Right lobe of liver (tissue), 6 donors: ENCODE results near the gene UBE2M. TPM values are rescaled to one million over a fixed set of nuclear protein-coding genes. Genes with fewer than 3 reads are reported as not detected.

Experiments
- ATAC-seq, 4 donors: fragments of 200-7000 bp; cut with Tn5 transposase; one replicate each; pipeline ENCODE4 v1.9.1; 2020; ENCODE audit warnings: mild to moderate bottlenecking in 4 of 4, moderate library complexity in 4 of 4
- DNase-seq, 3 donors: peaks; one replicate each; pipeline ENCODE4 v3.0.0-alpha.2; 2020
- H3K27ac ChIP-seq, 3 donors: fragments of 200-600 bp; one replicate each; pipeline ENCODE4 v1.8.0; 2022
- H3K27me3 ChIP-seq, 2 donors: fragments of 200-600 bp; one replicate each; pipeline ENCODE4 v1.8.0; 2022
- H3K36me3 ChIP-seq, 4 donors: fragments of 200-600 bp; sonication (generic) in 1 of 4; one replicate each; pipeline versions ENCODE4 v1.5.1 to v1.8.0; 2017 to 2022; ENCODE audit warnings: control low read depth in 1 of 4
- H3K4me1 ChIP-seq, 4 donors: fragments of 200-600 bp; sonication (generic) in 1 of 4; one replicate each; pipeline versions ENCODE4 v1.5.1 to v1.8.0; 2017 to 2022; ENCODE audit warnings: control low read depth in 1 of 4
- H3K4me3 ChIP-seq, 3 donors: fragments of 200-600 bp; one replicate each; pipeline ENCODE4 v1.8.0; 2022
- H3K9me3 ChIP-seq, 4 donors: fragments of 200-600 bp; sonication (generic) in 1 of 4; one replicate each; pipeline versions ENCODE4 v1.5.1 to v1.8.0; 2017 to 2022; ENCODE audit warnings: control low read depth in 1 of 4
- POLR2A ChIP-seq: fragments of 450-650 bp; IDR thresholded peaks from one replicate; pipeline ENCODE4 v1.6.1; 2017; ENCODE audit warnings: antibody characterized with exemption, mild to moderate bottlenecking
- WGBS: methylation state at CpG from one replicate; pipeline ENCODE4 v1.1.6; 2018; ENCODE audit warnings: low coverage, low lambda C conversion rate; ENCODE audit not compliant: insufficient coverage; ENCODE audit errors: missing lambda C conversion rate; 5-methylcytosine and 5-hydroxymethylcytosine counted together
- intact Hi-C, 2 donors: fragments of 100-400 bp; cut with DNase I; formaldehyde crosslinking; loops; one replicate each; pipeline versions ENCODE4 v1.11.2 to v1.14.1; 2022
- total RNA-seq, 6 experiments: library from RNA; depleted of rRNA in 2 of 6; stranded (reverse); fragments of >200 nt in 2 of 6; fragmentation: NEBNext Ultra II Directional in 3 of 6; extraction: Animal tissue kit (Norgen Biotek cat#: 25700) in 3 of 6; gene quantifications; one replicate each; pipeline versions ENCODE4 v1.1.0 to v1.2.4, GENCODE V29; 2016 to 2023
- TF ChIP-seq, protein P1 (sequence below), 4 donors: fragments of 200-600 bp in 3 of 4; fragments of 450-650 bp in 1 of 4; IDR thresholded peaks; one replicate each; pipeline versions ENCODE4 v1.5.1 to v1.8.0; 2016 to 2022; ENCODE audit warnings: antibody characterized with exemption in 4 of 4, mild to moderate bottlenecking in 2 of 4
- donor health status: DM: no; HTN: yes; CAD: no.
- donor health status: DM: no; HTN: no; CAD: no.
- donor health status: DM: no; HTN: no; CAD: no.
- donor health status: DM: no; HTN: yes; CAD: no.
- donor health status: DM: no; HTN: yes; CAD: no.

The UBE2M gene
- total RNA-seq, 6 experiments from 2014 or later, result 16.0 to 23.5 (median 20.7) TPM

- Histone ChIP-seq H3K36me3 (peaks cover 0 to 12% (median 2%) of the 10 kb centered on the region in 4 donors), H3K27ac (peak overlapping the region; percentile 98 to 100 (median 99)), H3K4me1 (peaks cover 0 to 47% (median 12%) of the 10 kb centered on the region in 4 donors), H3K27me3 (no peaks in the 10 kb centered on the region), H3K9me3 (no peaks in the 10 kb centered on the region), H3K4me3 (peak overlapping the region; percentile 72 to 95 (median 89))
- DNase-seq (peak; percentile 99), ATAC-seq (peak; percentile 72 to 78 (median 78))
- intact Hi-C loops, result no loop called here
- peak; percentile 68 for TF ChIP-seq POLR2A
- TF ChIP-seq, protein P1, sequence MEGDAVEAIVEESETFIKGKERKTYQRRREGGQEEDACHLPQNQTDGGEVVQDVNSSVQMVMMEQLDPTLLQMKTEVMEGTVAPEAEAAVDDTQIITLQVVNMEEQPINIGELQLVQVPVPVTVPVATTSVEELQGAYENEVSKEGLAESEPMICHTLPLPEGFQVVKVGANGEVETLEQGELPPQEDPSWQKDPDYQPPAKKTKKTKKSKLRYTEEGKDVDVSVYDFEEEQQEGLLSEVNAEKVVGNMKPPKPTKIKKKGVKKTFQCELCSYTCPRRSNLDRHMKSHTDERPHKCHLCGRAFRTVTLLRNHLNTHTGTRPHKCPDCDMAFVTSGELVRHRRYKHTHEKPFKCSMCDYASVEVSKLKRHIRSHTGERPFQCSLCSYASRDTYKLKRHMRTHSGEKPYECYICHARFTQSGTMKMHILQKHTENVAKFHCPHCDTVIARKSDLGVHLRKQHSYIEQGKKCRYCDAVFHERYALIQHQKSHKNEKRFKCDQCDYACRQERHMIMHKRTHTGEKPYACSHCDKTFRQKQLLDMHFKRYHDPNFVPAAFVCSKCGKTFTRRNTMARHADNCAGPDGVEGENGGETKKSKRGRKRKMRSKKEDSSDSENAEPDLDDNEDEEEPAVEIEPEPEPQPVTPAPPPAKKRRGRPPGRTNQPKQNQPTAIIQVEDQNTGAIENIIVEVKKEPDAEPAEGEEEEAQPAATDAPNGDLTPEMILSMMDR (IDR thresholded peaks at IDR 0.05), result no peak
- 0% methylated on average over 25 of the region's 76 CpGs for WGBS
These were observed 338 bp upstream of the UBE2M start for GRCh38 chr19:58558623-58559274.

DNA sequence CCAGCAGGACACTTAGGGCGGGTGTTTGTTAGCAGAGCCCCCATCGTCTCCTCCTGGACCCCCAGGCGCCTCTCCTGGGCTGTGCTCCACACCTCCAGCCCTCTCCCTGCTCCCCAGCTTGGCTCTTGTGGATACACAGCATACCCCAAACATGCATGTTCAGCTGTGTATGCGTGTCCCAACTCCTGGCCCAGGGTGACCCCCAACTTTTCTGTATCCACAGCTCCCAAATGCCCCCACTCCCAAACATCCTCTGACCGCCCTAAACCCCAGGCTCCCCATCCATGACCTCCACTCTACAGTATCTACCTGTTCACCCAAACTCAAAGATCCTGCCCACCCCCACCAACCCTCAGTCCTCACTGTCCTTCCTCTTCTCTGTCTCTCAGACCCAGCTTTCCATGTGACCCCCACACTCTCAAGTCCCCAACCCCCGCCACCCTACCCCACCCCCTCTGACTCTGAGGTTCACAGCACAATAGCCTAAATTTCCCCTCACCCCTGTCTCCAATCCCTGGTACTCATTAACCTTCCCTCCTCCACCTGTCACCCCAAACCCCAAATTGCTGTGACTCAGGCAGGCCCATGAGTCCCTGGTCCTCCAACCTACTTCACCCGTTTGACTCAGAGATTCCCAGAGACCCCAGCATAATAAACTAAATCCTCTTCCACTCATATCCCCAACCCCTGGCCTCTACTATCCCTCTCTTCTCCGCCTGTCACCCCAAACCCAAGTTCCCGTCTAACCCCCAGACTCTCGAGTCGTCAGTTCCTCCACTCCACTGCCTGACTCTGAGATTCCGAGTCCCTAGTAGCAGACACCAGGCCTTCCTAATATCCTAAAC lies 968 bp downstream of the UBE2M start:
- Histone ChIP-seq H3K4me3 (peak overlapping the region; percentile 60 to 95 (median 89)), H3K27ac (peak overlapping the region; percentile 40 to 100 (median 98)), H3K9me3 (no peaks in the 10 kb centered on the region), H3K27me3 (no peaks in the 10 kb centered on the region), H3K36me3 (peaks cover 0 to 20% (median 2%) of the 10 kb centered on the region in 4 donors), H3K4me1 (peaks cover 0 to 39% (median 9%) of the 10 kb centered on the region in 4 donors)
- intact Hi-C loops, result no loop called here
- no peak for TF ChIP-seq POLR2A
- TF ChIP-seq, protein P1 (IDR thresholded peaks at IDR 0.05), result no peak
- DNase-seq (no peak), ATAC-seq (no peak)
- 7% methylated on average over 8 of the region's 12 CpGs for WGBS

DNA sequence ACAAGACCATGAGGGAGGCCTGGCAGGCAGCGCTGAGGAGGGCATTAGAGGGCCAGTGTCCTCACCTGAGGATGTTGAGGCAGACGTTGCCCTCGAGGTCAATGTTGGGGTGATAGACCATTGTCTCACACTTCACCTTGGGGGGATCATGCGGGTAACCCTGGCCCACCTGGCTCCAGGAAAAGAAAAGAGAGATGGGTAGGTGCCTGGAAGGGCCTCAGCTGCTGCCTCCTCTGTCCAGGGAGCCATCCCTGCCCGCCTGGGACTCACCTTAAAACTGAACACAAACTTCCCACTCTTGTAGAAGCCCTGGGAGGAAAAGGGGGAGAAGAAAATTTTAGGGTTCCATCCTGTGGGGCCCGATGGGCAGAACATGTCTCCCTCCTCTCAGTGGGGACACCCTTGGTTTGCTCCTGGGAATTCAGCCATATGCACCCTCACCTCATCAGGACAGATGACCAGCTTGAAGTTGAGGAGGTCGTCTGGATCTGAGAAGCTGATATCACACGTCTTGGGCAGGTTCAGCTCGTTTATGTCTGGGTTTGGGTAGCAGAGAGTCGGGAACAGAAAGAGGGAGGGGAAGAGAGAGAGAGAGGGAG lies 1.7 kb downstream of the UBE2M start:
- Histone ChIP-seq H3K27ac (no peak overlapping the region), H3K9me3 (no peaks in the 10 kb centered on the region), H3K36me3 (peaks cover 0 to 27% (median 3%) of the 10 kb centered on the region in 4 donors), H3K4me3 (peak overlapping the region in 1 of 3 donors; percentile 95), H3K4me1 (peaks cover 0 to 32% (median 6%) of the 10 kb centered on the region in 4 donors), H3K27me3 (no peaks in the 10 kb centered on the region)
- WGBS, result 29% methylated on average over 6 of the region's 10 CpGs
- no peak for ATAC-seq
- intact Hi-C loops, result no loop called here
- no peak for TF ChIP-seq POLR2A
- TF ChIP-seq, protein P1 (IDR thresholded peaks at IDR 0.05), result no peak
- DNase-seq, result no peak

- Histone ChIP-seq H3K27ac (no peak overlapping the region), H3K4me1 (peaks cover 0 to 30% (median 6%) of the 10 kb centered on the region in 4 donors), H3K27me3 (no peaks in the 10 kb centered on the region), H3K9me3 (no peaks in the 10 kb centered on the region), H3K4me3 (no peak overlapping the region), H3K36me3 (peaks cover 0 to 34% (median 9%) of the 10 kb centered on the region in 4 donors)
- no peak for TF ChIP-seq POLR2A
- TF ChIP-seq, protein P1 (IDR thresholded peaks at IDR 0.05), result no peak
- intact Hi-C loops, result no loop called here
- ATAC-seq (no peak), DNase-seq (no peak)
- WGBS, result 69% methylated on average over 2 of the region's 16 CpGs
These were observed 2.3 kb downstream of the UBE2M start for GRCh38 chr19:58555920-58556621.
